ENCODE measurements around the gene UBE2E2.

The UBE2E2 gene

GRCh38 chr3:23489300-23490158 is 286.4 kb downstream of the UBE2E2 start:
- no peak for DNase-seq

- DNase-seq, result no peak
Observed at GRCh38 chr3:23490459-23490858, 287.3 kb downstream of the UBE2E2 start.

- DNase-seq, result no peak
Observed at GRCh38 chr3:23492057-23492456, 288.9 kb downstream of the UBE2E2 start.

- DNase-seq, result no peak
Observed at GRCh38 chr3:23493889-23494288, 290.8 kb downstream of the UBE2E2 start.

GRCh38 chr3:23494967-23495366 is 291.8 kb downstream of the UBE2E2 start:
- no peak for DNase-seq

- DNase-seq, result no peak
Observed at GRCh38 chr3:23495507-23495906, 292.4 kb downstream of the UBE2E2 start.

- no peak for DNase-seq
Observed at GRCh38 chr3:23496165-23496564, 293.0 kb downstream of the UBE2E2 start.

GRCh38 chr3:23497156-23497555 is 294.0 kb downstream of the UBE2E2 start:
- no peak for DNase-seq

- no peak for DNase-seq
Observed at GRCh38 chr3:23501201-23501802, 298.2 kb downstream of the UBE2E2 start.

- DNase-seq, result no peak
Observed at GRCh38 chr3:23508464-23508863, 305.3 kb downstream of the UBE2E2 start.

- no peak for DNase-seq
Observed at GRCh38 chr3:23518441-23518840, 315.3 kb downstream of the UBE2E2 start.

- no peak for DNase-seq
Observed at GRCh38 chr3:23519314-23520208, 316.4 kb downstream of the UBE2E2 start.

- DNase-seq, result no peak
Observed at GRCh38 chr3:23527326-23527725, 324.2 kb downstream of the UBE2E2 start.

GRCh38 chr3:23533596-23533995 is 330.5 kb downstream of the UBE2E2 start:
- DNase-seq, result no peak

GRCh38 chr3:23533996-23534395 is 330.9 kb downstream of the UBE2E2 start:
- no peak for DNase-seq

GRCh38 chr3:23537101-23537551 is 334.0 kb downstream of the UBE2E2 start:
- DNase-seq, result peak; percentile 72

- DNase-seq, result no peak
Observed at GRCh38 chr3:23539185-23539584, 336.1 kb downstream of the UBE2E2 start.

- no peak for DNase-seq
Observed at GRCh38 chr3:23540600-23540999, 337.5 kb downstream of the UBE2E2 start.

GRCh38 chr3:23542079-23542478 is 339.0 kb downstream of the UBE2E2 start:
- DNase-seq, result no peak

GRCh38 chr3:23546181-23546580 is 343.1 kb downstream of the UBE2E2 start:
- DNase-seq, result no peak

- DNase-seq, result no peak
Observed at GRCh38 chr3:23547905-23548650, 345.0 kb downstream of the UBE2E2 start.

- no peak for DNase-seq
Observed at GRCh38 chr3:23548706-23549105, 345.6 kb downstream of the UBE2E2 start.

Data from NCI-H82 (cell line).